Fibroblast of peridontal ligament (primary cell): ENCODE data around the gene TYMP.

Experiments used
- DNase-seq: peaks from one replicate; pipeline ENCODE4 v3.0.0-alpha.2; 2010; ENCODE audit errors: extremely low read depth

Gene TYMP

DNA sequence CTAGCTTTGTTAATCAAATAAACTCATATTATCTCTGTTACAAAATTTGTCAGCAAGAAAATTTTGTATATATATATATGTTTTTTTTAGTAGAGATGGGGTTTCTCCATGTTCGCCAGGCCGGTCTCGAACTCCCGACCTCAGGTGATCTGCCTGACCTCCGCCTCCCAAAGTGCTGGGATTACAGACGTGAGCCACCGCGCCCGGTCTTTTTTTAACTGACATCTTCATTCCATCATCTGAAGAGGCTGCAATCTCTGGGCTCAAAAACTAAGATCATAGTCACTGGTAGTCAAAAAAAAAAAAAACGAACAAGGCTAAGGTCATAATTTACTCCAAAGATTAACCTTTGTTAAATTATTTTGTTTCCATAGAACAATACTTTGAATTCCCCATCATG lies 10.6 kb upstream of the TYMP start:
- no peak for DNase-seq

DNA sequence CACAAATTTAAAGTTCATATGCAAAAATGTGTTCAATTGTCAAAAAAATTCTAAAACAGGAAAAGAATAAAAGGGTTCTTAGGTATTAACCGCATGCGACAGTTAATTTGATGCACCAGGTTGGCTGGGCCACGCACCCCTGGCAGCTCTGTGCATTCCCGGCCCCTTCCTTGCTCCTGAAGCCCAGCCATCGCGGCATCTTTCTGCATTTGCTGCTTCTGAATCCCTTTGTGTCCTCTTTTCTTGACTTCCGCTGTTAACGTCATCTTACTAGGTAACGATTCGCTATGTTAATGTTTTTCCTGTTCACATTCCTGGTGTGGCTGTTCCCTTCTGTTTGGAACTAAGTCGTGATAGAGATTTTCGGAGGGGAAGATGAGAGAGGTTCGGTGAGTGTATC lies 8.0 kb upstream of the TYMP start:
- no peak for DNase-seq

DNA sequence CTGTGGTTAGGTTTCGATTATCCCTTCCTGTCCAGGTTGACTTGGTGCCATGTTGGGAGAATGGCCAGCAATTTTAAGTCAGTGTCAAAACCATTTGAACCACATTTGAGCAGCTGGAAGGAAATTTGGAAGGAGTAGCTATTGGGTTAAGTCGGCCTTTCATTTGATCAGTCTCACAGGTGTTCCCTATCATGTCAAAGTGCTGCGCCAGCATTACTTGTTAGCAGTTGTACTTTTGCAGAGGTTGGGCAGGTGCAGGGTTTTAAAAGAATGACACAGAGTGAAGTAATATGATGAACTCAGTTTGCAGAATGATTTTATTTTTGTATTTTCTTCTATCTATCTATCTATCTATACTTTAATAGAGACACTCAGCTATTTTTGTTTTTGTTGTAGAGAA lies 6.4 kb upstream of the TYMP start:
- no peak for DNase-seq

DNA sequence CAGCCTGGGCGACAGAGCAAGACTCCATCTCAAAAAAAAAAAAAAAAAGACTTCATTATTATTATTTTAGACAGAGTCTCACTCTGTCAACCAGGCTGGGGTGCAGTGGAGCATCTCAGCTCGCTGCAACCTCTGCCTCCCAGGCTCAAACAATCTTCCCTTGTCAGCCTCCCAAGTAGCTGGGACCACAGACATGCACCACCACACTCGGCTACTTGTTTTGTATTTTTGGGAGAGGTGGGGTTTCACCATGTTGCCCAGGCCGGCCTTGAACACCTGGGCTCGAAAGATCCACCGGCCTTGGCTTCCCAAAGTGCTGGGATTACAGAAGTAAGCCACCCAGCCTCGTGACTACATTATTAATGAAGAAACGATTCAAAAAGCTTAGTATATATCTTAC lies 5.3 kb upstream of the TYMP start:
- no peak for DNase-seq

DNA sequence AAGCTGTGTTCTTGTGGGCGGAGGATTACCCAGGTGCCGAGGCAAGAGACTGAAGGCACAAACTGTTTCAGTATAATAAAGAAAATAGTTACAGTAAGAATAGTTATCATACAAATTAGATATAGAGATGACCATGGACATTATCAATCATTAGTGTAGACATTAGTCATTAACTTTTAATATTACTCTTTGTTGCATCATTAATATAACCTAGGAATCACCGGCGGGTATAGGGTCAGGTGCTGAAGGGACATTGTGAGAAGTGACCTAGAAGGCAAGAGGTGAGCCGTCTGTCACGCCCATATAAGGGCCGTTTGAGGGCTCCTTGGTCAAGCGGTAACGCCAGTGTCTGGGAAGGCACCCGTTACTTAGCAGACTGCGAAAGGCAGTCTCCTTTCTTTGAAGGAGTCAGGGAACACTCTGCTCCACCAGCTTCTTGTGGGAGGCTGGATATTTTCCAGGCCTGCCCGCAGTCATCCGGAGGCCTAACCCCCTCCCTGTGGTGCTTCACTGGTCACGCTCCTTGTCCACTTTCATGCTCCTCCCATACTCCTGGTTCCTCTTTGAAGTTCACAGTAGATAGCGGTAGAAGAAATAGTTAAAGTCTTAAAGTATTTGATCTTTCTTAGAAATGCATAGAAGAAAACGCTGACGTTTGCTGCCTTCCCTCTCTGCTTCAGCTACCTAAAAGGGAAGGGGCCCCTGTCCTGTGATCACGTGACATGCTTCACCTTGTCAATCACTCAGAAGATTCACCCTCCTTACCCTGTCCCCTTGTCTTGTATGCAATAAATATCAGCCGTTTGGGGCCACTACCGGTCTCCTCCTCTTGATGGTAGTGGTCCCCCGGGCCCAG lies 4.3 kb upstream of the TYMP start:
- DNase-seq = peak; percentile 29

DNA sequence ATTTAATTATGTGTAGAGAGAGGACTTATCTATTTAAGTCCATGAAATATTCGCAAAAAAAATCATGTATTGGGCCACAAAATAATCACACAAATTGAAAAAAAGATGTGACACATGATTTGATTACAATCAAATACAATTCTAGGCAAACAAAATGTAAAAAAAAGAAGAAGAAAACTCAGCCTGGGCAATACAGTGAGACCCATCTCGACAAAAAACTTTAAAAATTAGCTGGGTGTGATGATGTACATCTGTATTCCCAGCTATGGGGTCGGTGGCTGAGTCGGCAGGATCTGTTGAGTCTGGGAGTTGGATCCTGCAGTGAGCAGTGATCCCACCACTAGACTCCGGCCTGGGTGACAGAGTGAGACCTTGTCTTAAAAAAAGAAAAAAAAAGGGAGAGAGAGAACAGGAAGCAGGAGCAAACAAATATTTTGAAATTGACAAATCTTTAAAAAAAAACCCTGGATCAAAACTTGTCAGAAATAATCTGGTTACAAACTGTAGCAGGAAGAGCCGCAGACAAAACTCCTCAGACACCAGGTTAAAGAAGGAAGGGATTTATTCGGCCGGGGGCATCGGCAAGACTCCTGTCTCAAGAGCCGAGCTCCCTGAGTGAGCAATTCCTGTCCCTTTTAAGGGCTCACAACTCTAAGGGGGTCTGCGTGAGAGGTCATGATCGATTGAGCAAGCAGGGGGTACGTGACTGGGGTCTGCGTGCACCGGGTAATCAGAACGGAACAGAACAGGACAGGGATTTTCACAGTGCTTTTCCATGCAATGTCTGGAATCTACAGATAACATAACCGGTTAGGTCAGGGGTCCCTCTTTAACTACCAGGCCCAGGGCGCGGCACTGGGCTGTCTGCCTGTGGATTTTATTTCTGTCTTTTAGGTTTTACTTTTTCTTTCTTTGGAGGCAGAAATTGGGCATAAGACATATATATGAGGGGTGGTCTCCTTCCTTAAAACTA lies 3.3 kb upstream of the TYMP start:
- no peak for DNase-seq

DNA sequence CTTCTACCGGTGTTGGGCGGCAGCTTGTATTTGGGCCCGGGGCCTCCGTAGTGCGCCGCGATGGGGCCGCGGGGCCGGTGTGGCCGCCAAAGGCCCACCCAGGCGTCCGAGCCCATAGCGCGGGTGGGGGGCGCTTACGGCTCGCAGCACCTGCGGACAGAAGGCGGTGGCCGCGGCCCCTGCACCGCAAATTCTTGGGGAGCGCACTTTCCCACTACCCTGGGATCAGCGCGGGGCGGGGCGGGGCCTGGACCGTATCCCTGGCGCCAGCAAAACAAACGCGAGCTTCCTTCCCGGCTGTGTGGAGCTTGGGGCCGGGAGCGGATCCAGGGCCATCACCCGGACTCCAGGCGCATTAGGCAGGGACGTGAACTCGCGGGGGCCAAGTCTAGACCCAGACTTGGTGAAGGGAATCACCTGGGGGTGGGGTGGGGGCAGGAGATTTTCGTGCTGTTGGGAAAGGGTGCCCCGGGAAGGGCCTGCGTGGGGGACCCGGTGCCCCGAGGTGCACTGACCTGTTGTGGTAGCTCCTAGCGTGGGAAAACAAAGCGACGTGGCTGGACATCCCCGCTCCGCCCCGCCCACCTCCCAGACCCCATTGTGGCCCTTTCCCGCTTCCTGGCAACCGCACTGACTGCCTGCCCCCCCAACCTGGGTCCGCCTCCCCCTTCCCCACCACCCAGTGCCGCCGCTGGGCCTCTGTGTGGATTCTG lies 2.3 kb upstream of the TYMP start:
- peak; percentile 59 for DNase-seq

DNA sequence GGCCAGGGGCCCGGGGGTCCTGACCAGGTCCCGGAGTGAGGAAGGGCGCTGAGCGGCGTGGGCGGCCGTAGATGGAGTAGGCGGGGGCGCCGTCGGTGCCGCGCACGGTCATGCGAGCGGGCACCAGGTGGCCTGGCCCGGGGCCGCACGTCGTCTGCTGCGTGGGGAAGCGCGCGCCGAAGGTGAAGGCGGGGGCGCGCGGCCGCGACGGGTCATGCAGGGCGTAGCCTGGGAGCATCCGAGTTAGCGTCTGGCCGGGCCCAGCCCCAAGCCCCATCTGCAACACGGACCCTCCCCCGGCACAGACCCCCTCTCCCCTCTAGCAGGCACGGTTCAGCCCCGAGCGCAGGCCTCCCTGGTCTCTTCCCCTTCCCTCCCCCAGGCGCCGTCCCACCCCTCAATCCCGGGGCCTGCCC lies 1.7 kb upstream of the TYMP start:
- no peak for DNase-seq

DNA sequence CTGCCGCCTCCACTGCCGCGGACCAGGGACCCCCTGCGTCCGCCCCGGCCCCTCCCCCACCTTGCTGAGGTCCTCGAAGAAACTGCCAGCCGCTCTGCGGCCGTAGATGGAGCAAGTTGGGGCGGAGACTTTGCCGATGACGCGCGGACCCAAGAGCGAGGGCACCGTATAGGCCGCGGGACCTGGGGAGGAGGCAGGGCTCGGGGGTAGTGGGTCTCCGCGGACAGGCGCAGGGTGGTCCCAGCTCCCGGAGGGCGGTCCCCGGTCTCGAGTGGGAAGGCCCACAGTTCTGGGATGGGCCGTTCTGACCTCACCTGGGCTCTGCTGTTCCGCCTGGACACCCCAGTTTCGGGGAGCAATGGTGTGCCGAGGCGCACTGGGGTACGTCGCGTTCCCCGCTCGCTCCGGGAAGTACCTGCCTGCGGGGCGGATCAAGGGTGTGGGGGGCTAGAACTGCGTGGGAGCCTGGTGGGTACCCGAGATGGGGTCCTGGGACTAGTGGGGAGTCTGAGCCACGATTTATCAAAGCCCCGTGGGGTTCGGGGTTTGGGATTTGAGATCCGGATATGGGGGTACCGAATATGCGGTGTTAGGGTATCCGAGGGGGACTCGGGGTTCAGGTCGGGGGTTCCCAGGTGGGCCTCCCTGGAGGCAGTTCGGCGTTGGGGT lies 1.2 kb upstream of the TYMP start:
- DNase-seq = peak; percentile 75

DNA sequence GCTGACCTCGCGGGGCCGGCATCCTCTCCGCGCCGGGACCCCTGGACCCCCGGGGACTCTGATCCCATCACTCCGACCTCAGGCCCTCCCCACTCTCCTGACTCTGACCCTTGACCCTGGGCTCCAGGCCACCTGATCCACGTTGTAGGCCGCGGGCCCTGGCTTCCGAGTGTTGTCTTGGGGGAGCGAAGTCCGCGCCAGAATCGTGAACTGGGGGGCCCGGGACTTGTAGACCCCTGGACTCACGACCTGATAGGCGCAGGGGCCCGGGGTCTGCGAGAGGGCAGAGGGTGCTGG lies 716 bp upstream of the TYMP start:
- no peak for DNase-seq

DNA sequence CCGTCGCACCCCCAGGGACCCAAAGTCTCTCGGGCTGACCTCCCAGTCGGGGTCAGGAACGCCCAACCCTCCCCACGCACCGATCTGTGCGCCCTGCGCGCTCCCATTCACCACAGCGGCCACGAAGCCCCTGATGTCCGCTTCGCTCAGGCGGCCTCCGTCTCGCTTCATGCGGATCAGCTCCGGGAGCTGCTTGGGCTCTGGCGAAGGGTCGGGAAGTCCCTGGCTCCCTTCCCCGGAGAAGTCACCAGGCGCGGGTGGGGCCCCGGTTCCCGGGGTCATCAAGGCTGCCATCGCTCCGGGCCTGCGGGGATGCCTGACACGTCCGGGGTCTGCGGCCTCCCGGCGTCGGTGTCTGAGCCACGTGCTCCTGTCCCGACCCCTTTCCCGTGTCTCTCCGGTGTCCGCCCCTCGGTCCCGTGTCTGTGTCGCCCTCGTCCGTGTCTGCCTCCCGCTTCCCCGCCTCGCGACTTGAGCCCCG lies 356 bp downstream of the TYMP start:
- DNase-seq = no peak

DNA sequence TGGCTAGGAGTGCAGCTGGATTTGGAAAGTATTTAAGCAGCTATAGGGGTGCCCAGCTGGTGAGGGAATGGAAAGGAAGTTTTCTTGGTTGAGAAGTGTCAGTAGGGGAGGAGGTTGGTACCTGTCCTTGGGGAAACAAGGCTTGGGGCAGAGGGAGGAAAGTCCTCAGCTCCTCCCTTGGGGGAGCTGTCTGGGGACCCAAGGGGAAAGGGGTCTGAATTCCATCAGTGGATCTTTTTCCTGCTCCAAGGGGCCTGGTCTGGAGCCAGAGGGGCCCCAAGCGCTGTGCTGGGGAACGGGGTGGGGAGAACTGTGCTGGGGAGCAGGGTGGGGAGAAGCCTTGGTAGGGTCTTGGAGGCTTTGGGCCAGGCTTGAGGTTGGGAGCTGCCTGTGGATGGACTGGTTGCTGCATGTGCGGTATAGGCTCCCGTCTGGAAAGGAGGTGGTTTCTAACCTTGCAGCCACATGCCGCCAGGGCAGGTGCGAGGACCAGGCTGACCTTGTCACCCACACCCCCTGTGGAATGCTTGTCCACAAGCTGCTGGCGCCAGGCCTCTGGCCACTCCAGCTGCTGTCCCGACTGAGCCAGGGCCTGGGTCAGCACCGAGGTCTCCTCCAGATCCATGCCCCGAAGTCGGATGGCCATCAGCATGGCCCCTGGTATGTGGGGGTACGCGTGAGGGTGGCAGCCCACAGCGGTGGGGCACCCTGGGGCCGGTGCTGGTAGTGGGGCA lies 963 bp downstream of the TYMP start:
- no peak for DNase-seq

DNA sequence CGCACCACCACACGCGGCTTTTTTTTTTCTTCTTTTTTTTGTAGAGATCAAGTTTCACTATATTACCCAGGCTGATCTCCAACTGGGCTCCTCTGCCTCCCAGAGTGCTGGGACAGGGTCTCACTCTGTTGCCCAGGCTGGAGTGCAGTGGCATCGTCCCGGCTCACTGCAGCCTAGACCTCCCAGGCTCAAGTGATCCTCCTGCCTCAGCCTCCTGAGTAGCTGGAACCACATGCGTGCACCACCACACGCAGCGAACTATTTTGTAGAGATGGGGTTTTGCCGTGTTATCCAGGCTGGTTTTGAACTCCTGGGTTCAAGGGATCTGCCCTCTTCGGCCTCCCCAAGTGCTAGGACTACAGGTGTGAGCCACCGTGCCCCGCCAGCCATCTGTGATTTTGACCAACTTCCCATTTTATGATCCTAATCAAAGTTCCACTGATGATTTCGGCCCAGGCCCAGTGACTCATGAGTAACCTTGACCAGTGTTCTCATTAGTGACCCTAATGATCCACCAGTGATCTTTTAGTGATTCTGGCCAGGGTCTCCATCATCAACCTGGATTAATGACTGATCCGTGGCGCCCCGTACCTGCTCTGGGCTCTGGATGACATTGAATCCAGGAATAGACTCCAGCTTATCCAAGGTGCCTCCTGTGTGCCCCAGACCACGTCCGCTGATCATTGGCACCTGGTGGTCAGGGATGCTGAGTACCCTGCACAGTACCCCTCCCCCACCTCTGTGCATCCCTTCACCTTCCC lies 1.7 kb downstream of the TYMP start:
- DNase-seq = no peak

DNA sequence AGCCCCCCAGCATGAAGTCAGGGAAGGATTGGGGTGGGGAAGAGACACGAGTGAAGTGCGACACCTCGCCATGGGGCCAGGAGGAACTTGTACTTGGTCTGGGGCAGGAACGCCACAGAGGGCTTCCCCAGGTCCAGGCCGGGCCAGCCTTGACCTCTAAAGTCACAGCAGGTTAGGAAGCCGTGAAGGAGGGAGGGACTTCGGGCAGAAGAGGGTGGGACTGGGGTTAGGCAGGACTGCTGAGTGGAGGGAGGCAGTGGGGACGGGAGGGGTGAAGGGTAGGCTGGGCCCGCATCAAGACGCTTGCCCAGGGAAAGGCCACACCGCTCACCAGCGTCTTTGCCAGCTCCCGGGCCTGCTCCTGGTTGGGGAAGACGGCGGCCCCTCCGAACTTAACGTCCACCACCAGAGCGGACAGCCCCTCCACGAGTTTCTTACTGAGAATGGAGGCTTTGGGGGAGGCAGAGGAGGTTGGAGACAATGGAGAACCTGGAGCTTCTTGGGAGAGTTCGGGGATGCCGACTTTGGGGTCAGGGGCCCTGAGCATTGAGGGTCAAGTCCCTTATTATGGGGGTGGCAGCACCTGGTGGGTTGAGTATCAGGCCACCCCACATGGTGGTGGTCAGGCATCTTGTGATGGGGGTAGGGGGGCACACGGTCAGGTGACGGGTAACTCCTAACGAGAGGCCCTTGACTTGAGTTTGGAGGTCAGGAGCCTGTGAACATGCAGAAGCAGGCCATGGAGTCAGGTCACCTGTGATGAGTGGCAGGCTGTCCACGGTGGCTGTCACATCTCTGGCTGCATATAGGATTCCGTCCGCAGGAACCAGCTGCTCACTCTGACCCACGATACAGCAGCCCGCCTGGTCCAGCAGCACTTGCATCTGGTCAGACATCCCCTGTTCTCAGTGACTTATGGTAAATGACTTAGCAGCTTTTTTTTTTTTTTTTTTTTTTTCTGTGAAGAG lies 2.7 kb downstream of the TYMP start:
- DNase-seq = no peak

DNA sequence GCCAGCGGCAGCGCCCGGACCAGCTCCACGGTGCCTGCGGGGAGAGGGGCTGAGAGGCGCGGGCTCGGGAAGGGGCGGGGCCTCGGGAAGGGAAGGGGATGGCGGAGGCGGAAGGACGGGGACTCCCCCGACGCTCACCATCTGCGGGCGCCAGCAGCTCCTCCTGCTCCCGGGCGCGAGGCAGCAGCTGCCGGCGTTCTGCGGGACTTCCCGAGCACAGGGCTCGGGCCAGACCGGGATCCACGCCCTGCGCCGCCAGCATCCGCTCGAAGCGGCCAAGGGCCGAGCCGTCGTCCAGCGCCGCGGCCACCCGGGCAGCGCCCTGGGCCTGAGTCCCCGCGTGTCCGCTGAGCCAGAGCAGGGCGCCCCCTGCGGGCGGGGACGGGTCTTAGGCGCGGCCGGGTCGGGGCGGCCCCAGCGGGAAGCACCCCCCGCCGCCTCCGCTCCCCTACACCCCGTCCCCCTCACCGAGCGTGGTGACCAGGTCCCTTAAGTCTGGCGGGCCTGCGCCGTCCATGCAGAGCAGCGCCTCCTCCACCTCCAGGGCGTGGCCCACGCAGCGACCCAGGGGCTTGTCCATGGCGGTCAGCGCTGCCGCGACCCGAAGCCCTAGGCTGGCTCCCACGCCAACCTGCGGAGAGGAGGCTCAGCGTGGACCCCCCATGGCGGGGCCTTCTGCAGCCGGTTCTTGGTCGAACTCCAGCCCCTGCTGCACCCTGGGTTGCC lies 3.5 kb downstream of the TYMP start:
- peak; percentile 59 for DNase-seq

DNA sequence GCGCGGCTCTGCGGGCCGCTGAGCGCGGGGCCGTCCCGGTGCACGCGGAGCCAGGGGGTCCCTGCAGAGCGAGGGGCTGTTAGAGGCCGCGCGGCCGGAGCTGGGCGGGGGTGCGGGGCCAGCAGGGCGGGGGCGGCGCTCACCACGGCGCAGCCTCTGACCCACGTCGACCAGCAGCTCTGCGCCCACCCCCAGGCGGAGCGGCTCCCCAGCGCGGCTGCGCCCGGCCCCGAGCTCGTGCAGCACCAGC lies 4.0 kb downstream of the TYMP start:
- DNase-seq = no peak

DNA sequence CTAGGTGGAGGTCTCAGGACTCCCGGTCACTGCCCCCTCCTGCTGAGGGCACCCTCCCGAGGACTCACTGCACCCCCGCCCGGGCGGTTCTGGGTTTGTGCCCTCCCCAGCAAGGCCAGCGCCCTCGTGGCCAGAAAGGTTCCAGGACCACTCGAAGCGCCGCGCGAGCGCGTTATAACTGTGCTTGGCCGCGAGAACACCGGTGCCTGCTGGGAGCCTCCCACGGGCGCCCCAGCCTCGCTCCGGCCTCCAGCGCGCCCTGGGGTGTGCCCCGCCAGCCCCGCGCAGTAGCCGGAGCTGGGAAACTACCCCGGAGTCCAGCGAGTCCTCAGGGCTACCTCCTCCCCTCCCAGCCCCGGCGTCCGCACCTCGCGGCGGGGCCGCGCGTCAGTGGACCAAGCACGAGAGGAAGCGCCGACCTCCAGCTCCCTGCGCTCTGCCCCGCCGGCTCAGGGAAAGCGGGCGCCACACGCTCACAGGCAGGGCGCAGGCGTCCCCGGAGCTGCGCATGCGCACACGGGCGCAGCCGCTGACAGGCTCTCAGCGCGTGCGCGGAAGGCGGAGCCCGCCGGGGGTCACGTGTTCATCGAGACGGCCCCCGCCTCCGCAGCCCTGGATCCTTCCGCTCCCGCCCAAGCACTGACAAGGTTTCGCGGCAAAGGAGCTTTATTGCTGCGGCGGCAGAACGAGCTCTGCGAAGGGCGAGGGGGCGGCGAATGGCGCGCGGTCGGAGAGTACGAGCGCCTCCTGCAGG lies 4.5 kb downstream of the TYMP start, which contains the start of gene SCO2:
SCO2 (minus strand) TSS at position 495 of the 754 bp plus-strand sequence. CDS start 1,187 bp downstream, outside the sequence.
- peak; percentile 94 for DNase-seq

DNA sequence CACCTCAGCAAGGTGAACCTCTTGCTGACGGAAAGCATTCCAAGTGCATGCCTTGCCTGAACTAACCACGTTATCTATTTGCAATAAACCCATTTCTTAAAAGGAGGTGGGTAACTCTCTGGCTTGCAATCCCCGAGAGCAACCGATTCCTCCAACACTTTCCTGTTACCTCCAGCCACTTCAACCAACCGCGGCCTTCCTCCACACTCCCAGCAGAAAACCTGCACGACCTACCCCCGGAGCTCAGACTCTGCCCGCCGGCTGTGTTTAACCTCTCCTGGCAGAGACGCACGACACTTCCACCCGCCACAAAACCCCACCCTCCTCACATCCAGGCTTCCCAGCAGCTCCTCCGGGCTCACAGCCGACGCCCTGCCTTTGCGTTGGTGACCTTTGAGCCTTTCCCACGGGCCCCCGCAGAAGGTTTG lies 5.1 kb downstream of the TYMP start:
- no peak for DNase-seq
